HL-60/S4 (cell line): ENCODE results near the gene AAR2.

Experiments used
- in situ Hi-C: fragments of 300-500 bp; cut with MboI; formaldehyde crosslinking; loops from 2 replicates; pipeline ENCODE4 v1.14.3; 2022; ENCODE audit warnings: low sequenced_read_pairs

AAR2 gene

GRCh38 chr20:36235892-36236785 lies at the start of gene AAR2:
TSS of gene AAR2 (plus strand) at chr20:36236478. CDS start at chr20:36239869, 3,391 bp downstream.
- in situ Hi-C loops = no loop called here

GRCh38 chr20:36193977-36194712 lies 42.1 kb upstream of the AAR2 start:
- in situ Hi-C loops = no loop called here

- in situ Hi-C loops = no loop called here
Measured at GRCh38 chr20:36196676-36197075, 39.6 kb upstream of the AAR2 start.

GRCh38 chr20:36197271-36197670 lies 39.0 kb upstream of the AAR2 start:
- in situ Hi-C loops = no loop called here

GRCh38 chr20:36199345-36200257 lies 36.7 kb upstream of the AAR2 start:
- in situ Hi-C loops = loop anchor here (25.0 kb wide), 2 partner anchors 238 to 688 kb away; partner anchors contain the start of gene TLDC2

GRCh38 chr20:36200451-36200850 lies 35.8 kb upstream of the AAR2 start:
- in situ Hi-C loops = loop anchor here (25.0 kb wide), 2 partner anchors 237 to 687 kb away; partner anchors contain the start of gene TLDC2

- in situ Hi-C loops = loop anchor here (25.0 kb wide), 2 partner anchors 236 to 686 kb away; partner anchors contain the start of gene TLDC2
Measured at GRCh38 chr20:36201198-36201597, 35.1 kb upstream of the AAR2 start.

- in situ Hi-C loops = loop anchor here (25.0 kb wide), 2 partner anchors 234 to 684 kb away; partner anchors contain the start of gene TLDC2
Measured at GRCh38 chr20:36202891-36203338, 33.4 kb upstream of the AAR2 start.

- in situ Hi-C loops = loop anchor here (25.0 kb wide), 2 partner anchors 233 to 683 kb away; partner anchors contain the start of gene TLDC2
Measured at GRCh38 chr20:36203861-36204260, 32.4 kb upstream of the AAR2 start.

- in situ Hi-C loops = loop anchor here (25.0 kb wide), 2 partner anchors 232 to 682 kb away; partner anchors contain the start of gene TLDC2
Measured at GRCh38 chr20:36205026-36205425, 31.3 kb upstream of the AAR2 start.

GRCh38 chr20:36206068-36206467 lies 30.2 kb upstream of the AAR2 start:
- in situ Hi-C loops = loop anchor here (25.0 kb wide), 2 partner anchors 231 to 681 kb away; partner anchors contain the start of gene TLDC2

GRCh38 chr20:36206641-36207040 lies 29.6 kb upstream of the AAR2 start:
- in situ Hi-C loops = loop anchor here (25.0 kb wide), 2 partner anchors 231 to 681 kb away; partner anchors contain the start of gene TLDC2

- in situ Hi-C loops = loop anchor here (25.0 kb wide), 2 partner anchors 230 to 680 kb away; partner anchors contain the start of gene TLDC2
Measured at GRCh38 chr20:36207602-36208001, 28.7 kb upstream of the AAR2 start.

GRCh38 chr20:36208257-36208656 lies 28.0 kb upstream of the AAR2 start:
- in situ Hi-C loops = loop anchor here (25.0 kb wide), 2 partner anchors 229 to 679 kb away; partner anchors contain the start of gene TLDC2

- in situ Hi-C loops = loop anchor here (25.0 kb wide), 2 partner anchors 227 to 677 kb away; partner anchors contain the start of gene TLDC2
Measured at GRCh38 chr20:36210436-36211021, 25.7 kb upstream of the AAR2 start.

- in situ Hi-C loops = loop anchor here (25.0 kb wide), 2 partner anchors 224 to 674 kb away; partner anchors contain the start of gene TLDC2
Measured at GRCh38 chr20:36213362-36213761, 22.9 kb upstream of the AAR2 start.

- in situ Hi-C loops = loop anchor here (25.0 kb wide), 2 partner anchors 223 to 673 kb away; partner anchors contain the start of gene TLDC2
Measured at GRCh38 chr20:36214684-36215256, 21.5 kb upstream of the AAR2 start.

- in situ Hi-C loops = loop anchor here (25.0 kb wide), 2 partner anchors 222 to 672 kb away; partner anchors contain the start of gene TLDC2
Measured at GRCh38 chr20:36215778-36216177, 20.5 kb upstream of the AAR2 start.
